Measurements from ENCODE around the gene SLC25A29.
"Not testable (repeated sequence)": the region's sequence is repeated elsewhere in the genome, so short reads cannot be mapped to it uniquely, and the experiment has no call there.

SLC25A29 gene

DNA sequence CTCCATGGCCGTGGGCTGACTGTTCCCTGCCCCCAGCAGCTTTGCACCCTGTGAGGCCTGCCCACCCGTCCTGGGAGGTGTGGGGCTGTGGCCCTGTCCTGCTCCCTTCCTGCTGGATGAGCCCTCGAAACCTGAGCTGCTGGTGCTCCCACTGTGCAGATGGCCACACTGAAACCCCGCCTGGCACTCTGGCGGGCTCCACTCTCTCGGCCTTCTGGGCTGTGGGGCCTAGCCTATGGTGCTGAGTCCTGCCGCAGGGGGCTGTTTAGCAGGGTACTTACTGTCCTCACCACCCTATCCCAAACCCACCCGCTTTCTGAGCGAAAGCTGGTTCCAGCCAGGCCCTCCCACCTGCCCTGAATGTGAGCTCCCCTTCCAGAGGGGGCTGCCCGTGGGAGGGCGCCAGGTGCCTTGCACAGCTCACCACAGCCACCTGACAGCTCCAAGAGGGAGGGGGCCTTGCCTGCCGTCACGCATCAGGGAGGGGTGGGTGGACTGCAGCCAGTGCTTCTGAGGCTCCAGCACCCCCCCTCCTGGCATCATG lies 24.2 kb upstream of the SLC25A29 start:
- no peak for DNase-seq

DNA sequence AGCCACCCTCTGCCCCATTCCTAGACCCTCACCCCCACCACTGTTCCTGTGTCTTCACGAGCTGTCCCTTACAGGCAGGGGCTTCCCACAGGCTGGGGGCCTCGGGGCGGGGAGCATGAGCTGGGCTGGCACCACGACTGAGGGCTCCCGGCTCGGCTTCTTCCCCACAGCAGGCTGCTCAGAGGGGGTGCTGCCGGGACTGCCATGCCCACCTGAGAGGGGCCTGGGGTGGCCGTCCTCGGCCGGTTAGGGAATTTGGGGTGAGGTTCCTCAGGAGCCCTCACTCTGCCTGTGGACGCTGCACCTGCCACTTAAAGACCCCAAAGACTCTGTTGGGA lies 23.7 kb upstream of the SLC25A29 start:
- no peak for DNase-seq

DNA sequence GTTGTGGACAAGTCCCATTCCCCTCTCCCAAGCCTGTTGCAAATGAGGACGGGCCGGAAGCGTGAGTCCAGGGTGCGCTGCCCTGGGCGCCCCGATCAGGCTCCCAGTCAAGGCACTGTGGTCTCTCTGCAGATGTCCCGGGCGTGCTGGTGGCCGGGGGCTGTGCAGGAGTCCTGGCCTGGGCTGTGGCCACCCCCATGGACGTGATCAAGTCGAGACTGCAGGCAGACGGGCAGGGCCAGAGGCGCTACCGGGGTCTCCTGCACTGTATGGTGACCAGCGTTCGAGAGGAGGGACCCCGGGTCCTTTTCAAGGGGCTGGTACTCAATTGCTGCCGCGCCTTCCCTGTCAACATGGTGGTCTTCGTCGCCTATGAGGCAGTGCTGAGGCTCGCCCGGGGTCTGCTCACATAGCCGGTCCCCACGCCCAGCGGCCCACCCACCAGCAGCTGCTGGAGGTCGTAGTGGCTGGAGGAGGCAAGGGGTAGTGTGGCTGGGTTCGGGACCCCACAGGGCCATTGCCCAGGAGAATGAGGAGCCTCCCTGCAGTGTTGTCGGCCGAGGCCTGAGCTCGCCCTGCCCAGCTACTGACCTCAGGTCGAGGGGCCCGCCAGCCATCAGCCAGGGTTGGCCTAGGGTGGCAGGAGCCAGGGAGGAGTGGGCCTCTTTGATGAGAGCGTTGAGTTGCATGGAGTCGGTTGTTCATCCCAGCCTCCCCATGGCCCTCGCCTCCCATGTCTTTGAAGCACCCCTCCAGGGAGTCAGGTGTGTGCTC lies 23.2 kb upstream of the SLC25A29 start:
- no peak for DNase-seq

DNA sequence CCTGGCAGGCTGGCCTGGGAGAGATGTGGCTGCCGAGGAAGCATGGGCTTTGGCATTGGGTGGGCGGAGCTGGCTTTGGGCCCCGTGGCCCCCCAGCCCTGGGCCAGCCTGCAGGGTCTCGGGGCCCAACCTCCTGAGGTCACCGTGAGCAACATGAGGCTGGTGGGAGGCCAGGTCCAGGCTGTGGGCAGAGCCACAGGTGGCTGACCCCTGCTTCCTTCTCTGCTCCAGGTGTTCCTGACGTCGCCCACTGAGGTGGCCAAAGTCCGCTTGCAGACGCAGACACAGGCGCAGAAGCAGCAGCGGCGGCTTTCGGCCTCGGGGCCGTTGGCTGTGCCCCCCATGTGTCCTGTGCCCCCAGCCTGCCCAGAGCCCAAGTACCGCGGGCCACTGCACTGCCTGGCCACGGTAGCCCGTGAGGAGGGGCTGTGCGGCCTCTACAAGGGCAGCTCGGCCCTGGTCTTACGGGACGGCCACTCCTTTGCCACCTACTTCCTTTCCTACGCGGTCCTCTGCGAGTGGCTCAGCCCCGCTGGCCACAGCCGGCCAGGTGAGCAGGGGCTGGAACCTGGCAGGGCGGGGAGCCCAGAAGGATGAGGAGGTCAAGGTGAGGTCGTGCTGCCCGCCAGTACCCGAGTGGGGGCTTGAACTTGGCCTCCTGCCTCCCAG lies 22.4 kb upstream of the SLC25A29 start:
- DNase-seq, result no peak

DNA sequence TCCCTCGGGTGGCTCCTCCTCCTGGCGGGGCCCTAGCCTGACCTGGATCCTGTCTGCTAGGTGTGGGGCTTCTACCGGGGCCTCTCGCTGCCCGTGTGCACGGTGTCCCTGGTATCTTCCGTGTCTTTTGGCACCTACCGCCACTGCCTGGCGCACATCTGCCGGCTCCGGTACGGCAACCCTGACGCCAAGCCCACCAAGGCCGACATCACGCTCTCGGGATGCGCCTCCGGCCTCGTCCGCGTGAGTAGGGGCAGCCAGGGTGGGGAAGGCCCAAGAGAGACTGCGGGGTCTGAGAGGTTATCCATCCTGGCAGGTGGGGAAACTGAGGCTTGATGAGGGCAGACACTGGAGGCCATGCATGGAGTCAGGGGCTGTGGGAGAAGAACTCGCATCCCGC lies 20.9 kb upstream of the SLC25A29 start:
- no peak for DNase-seq

DNA sequence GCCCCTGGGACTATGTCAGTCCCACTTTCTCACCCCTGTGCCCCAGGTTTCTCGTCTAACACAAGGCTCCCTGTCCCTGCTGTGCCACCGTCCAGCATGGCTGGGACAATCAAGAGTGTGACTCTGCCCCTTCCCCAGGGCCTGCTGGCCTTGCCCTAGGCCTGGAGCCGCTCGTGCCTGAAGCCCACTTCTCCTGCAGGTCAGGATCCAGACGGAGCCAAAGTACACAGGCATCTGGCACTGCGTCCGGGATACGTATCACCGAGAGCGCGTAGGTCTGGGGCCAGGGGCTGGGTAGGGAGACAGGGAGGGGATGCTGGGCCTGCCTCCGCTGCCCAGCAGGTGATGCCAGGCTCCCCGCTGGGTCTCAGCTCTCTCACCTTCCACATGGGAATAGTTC lies 19.7 kb upstream of the SLC25A29 start:
- no peak for DNase-seq

DNA sequence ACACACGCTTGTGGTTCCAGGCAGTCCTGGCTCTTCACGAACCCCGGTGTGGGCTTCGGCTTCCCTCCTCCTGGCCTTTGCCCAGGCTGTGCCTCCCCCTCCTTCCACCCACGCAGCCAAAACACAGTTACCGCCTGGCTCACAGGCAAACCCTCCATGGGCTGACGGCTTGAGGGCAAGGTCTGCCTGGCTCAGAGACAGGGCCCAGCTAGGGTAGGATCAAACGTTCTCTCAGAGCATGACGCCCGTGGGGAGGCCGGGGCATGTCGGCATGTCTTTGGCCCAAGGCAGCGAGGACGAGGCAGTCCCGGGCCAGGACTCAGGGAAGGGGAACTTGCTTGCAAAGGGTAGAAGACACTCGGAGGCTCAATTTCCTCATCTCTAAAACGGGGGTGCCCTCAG lies 19.0 kb upstream of the SLC25A29 start:
- no peak for DNase-seq

DNA sequence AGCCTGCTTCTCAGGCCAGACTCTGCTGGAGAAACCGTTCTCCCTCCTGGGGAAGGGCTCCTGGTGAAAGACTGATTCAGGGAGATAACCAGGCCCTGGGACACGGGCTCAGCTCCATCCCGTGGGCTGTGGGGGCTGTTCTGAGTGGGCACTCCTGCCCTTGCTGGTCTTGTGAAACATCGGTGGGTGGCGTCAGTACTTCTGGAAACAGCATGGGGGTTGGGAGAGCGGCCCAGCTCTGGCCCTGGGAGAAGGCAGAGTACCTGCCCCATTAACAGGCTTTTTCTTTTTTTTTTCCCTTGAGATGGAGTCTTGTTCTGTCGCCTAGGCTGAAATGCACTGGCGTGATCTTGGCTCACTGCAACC lies 17.7 kb upstream of the SLC25A29 start:
- no peak for DNase-seq

DNA sequence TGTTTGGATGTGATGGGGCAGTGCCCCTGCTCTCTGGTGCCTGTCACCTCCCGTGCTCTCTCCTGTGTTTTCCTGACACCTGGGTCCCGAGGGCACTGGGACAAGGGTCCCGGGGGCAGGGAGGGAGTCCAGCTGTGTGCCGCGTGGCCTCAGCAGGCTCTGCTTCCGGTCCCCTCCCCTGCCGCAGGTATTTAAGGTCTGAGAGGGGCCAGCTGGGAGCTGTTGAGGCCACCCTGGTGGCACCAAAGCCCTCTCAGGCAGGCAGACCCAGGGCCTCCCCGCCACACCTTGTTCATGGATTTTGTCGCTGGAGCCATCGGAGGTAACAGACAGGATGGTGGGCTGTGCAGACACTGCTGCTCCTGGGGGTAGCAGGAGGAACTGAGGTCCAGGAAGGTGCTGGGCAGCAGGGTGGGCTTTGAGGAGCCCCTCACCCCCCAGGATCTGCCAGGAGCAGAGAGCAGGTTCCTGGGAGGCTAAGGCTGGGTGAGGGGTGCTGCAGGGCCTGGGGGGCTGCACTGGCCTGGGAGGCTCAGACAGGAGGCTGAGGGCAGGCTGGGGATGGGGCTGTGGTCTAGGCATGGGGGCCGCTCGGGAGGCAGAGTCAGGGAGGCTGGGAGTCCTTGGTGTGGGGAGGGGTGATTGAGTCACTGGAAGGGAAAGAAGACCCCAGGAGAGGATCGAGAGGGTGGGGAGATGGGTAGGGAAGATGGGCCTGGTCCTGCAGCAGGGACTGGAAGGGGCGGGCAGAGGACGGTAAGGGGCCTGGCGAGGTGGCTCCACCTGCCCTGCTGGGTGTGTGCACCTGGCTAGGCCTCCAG lies 17.1 kb upstream of the SLC25A29 start, which contains the start of gene SLC25A47:
SLC25A47 (plus strand) TSS at position 219 of the 821 bp plus-strand sequence; CDS start at position 295, 76 bp downstream.
- DNase-seq, result no peak

DNA sequence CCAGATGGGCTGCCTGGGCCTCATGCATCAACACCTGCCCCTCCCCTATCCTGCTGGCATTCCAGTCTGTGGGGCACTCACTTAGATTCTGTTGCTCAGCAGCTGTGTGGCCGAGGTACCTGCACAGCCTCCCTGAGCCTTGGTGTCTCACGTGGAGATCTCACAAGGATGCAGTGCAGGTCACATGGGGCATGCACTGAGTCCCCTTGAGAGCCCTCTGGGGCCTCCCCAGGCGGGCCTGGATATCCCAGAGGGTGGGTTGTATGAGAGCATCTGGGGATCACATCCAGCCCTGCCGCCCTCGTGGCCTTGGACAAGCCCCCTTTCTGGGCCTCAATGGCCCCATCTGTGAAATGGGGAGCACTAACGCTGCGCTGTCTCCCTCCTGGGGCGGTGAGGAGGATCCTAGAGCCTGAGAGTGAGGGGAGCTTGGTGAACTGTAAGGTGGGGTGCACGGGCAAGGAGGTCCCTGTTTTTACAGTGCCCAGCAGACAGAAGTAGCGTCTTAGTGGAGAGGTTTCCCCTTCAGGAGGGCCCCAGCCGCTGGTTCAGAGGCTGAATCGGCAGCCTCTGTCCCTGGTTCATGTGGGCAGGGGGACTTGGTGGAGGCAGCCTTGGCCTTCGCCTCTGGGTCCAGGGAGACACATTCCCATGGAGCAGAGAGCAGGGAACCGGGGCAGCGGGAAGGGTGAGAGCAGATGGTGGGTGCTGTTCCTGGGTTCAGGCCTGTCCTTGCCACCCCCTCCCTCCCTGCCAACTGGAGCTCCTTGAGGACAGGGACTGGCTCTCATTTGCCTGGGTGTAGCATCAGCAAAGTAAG lies 16.1 kb upstream of the SLC25A29 start:
- DNase-seq, result no peak

DNA sequence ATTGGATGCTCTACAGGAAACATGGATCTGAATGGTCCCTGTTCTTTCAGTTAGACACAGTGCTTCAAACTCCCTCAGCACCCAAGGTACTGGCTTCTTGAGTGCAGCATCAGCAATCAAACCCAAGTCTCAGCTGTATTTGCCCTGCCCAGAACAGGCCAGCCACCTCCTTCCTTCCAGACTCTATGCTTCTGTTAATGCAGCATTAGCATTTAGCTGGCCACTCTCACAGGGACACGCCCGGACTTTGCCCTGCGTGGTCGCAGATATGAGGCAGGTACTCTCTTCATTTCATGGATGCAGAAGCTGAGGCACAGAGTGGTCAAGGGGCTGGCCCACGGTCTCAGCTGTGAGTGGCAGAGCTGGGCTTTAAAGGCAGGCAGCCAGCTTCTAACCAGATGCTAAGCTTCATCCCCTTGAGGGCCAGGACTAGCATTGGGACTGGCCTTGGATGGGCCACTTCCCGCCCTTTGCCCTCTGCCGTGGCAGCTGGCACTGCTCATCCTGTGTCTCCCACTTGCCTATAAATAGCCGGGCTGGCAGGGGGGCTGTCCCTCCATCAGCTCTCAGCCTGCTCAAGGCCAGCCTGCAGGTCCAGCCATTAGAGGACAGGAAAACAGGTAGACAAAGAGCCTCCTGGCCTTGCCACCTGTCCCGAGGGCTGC lies 15.4 kb upstream of the SLC25A29 start:
- DNase-seq, result no peak

DNA sequence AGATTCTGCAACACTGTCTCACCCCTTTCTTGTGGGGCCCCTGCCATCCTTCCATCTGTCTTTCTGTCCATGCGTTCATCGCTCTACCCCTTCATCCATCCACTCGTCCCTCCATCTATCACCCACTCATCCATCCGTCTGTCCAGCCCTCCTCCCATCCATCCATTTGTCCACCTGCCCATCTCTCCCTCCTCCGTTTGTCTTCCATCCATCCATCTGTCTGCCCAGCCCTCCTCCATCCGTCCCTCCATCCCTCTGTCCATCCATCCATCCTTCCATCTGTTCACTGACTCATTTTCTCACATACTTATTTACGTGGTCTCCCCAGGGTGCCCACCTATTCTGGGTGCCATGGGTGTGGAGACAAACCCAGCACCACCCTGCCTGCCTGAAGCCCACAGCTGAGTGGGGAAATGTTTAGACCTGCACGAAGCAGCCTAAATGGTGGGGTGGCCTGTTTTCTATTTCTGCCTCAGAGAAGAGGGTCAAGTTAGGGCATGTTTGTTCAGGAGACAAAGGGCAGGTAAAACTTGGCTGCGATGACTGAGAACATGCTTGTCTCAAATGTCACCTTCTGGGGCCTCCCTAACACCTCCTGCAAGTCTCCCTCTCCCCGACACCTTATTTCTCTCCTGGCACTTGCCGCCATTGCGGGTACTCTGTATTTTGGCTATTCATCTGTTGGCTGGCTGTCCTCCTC lies 14.1 kb upstream of the SLC25A29 start:
- no peak for DNase-seq

DNA sequence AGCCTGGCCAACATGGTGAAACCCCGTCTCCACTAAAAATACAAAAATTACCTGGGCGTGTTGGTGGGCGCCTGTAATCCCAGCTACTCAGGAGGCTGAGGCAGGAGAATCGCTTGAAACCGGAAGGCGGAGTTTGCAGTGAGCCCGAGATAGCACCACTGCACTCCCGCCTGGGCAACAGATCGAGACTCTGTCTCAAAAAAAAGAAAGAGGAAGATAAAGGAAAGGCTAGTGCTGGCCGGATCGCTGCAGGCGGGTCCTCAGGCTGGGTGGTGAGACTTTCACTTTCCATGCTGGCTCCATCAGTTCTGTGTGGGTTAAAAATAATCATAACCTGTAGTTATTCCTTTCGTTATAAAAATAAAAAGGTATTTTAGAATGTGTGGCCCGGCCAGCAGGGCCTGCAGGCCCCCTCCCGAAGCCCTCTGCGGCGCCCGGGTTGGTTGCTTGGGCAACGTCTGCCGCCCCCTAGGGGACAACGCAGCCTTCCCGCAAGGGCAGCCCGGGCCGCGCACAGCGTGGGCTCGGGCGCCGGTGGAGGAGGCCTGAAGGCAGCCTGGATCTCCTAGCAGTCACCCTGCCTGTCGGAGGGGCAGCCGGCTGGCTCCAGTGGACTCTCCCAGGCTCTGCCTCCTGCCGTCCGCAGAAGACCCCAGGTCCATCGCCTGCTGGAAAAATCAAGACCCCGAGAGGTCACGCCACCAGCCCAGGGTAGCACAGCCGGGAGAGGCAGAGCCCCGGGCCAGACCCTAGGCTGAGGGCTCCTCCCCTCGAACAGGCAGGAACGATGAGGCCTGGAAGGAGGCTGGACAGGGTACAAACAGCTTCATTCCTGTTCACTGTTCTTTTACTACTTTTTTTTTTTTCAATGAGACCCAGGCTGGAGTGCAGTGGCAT lies 11.9 kb upstream of the SLC25A29 start:
- DNase-seq, result no peak

DNA sequence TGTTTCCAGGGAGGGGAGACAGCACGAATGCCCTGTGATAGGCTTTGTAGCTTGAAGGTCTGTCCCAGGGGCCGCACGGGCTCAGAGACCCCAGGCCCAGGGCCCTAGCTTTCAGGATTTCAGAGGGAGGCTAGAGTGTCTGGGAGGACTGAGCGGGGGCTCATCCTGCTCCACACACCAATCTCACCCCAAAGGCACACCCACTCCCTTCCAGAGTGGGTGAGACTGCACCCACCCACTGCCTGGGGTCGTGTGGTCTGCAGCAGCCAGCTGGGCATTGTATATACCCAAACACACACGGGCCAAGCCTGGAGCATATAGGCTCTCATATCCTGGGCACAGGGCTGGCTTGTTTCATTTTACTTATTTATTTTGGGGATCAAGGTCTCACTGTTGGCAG lies 11.1 kb upstream of the SLC25A29 start:
- DNase-seq, result no peak

DNA sequence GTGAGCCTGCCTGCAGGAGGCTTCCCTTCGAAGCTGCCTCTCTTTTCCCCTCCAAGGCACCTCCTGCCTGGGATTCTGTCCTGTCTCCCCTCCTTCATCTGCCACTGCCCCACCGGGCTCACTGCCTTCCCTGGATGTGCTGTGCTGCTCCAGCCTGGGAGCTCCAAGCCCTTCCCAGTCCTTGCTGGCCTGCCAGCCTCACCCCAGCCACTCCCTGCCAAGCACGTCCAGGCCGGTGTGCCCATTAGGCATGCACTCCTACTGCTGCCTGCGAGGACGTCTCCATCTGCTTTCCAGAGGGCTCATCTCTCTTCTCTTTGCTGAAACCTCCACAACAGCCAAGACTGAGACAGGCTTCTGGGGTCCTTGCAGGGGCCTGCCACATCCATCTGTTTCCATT lies 8.5 kb upstream of the SLC25A29 start:
- DNase-seq, result no peak

DNA sequence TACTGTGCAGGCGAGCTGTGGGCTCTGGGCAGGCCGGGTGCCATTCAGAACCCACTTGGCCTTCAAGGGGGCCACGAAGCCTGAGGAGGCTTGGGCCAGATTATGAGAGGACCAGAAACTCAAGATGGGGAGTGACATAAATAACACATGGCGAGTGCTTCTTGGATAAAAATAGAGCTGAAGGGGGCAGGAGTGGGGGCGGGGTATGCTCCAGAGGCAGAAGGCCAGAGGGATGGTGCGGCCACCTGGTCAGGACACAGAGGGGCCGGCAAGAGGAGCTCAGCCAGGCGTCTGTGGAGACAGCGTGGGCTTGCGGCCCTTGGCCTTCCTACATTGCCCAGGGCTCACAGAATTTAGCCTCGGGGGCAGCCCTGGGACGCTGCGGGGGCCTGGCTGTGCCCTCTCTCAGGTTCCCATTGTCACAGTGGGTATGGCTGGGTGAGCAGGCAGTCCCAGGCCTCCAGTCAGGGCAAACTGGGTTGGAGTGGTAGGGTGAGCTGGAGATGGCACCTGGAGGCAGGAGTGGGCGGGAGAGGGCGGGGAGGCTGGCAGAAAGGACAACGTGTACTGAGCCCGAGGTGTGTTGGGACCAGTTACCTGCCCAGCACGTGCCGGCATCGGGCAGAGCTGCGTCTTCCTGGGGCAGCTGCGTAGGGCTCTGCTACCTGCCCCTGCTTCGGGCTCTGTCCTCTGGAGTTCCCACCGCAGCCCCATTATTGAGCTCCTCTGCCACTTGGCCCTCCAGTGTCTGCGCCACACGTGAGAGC lies 7.4 kb upstream of the SLC25A29 start:
- DNase-seq, result no peak

DNA sequence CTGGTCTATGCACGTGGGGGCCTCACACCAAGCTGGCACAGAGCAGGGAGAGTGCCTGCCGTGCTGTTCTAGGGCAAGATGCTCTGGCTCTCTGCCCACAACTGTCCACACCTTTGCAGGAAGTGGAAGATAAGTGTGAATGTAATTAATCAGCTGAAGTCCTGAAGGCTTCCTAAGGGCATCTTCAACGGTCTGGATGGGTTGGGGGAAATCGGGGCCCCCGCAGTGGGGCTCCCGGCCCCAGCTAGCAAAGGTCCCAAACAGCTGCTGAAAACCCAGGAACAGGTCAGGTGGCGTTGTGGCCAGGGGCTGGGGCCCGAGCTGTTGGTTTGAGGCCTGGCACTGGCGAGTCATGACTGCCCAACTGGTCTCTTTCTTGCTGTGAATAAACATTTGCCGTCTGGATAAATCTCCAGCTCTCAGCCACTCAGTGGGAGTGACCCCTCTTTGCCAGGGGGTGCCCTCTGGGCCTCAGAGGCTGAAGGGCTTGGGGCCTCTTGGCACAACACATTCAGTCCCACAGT lies 6.7 kb upstream of the SLC25A29 start:
- DNase-seq, result no peak

DNA sequence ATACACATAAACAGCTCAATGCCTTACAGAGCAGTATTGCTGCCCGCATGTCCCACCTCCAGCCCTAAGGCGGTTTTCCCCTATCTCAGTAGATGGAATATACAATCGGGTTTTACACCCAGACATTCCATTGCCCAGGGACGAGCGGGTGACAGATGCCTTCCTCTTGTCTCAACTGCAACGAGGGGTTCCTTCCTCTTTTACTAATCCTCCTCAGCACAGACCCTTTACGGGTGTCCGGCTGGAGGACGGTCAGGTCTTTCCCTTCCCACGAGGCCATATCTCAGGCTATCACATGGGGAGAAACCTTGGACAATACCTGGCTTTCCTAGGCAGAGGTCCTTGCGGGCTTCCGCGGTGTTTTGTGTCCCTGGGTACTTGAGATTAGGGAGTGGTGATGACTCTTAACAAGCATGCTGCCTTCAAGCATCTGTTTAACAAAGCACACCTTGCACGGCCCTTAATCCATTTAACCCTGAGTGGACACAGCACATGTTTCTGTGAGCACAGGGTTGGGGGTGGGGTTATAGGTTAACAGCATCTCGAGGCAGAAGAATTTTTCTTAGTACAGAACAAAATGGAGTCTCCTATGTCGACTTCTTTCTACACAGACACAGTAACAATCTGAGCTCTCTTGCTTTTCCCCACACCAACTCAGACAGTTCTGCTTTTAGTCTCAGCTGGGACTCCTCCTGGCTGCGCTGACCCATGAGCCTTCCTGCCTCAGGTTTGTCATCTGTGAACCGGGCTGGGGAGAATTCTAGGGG lies 6.0 kb upstream of the SLC25A29 start:
- DNase-seq, result not testable (repeated sequence)
